Calu3 (cell line): ENCODE results near the gene BET1. TPM values are rescaled to one million over a fixed set of nuclear protein-coding genes. Genes with fewer than 3 reads are reported as not detected.

Experiments
- BruUV-seq: library from RNA; stranded (reverse); fragments of 400-500 nt; replicated peaks from 2 replicates; lab custom pipeline; 2021; lab: Mats Ljungman, UMichigan
- CTCF ChIA-PET: fragments of 300-600 bp; sonication (Branson Sonifier 250); formaldehyde crosslinking; loops from one replicate; lab custom pipeline; 2022; ENCODE audit warnings: antibody characterized with exemption; lab: Charles Lee
- DNase-seq: peaks from one replicate; pipeline ENCODE4 v3.0.0; 2022
- H3K27ac Mint-ChIP-seq: one replicate; pipeline ENCODE4 v1.8.0; 2022; ENCODE audit warnings: mixed read lengths; ENCODE audit not compliant: unreplicated experiment
- H3K27me3 Mint-ChIP-seq: one replicate; pipeline ENCODE4 v1.8.0; 2022; ENCODE audit warnings: mixed read lengths; ENCODE audit not compliant: unreplicated experiment
- H3K36me3 Mint-ChIP-seq: one replicate; pipeline ENCODE4 v1.8.0; 2022; ENCODE audit warnings: mild to moderate bottlenecking, moderate library complexity, mixed read lengths; ENCODE audit not compliant: insufficient read depth, unreplicated experiment
- H3K4me1 Mint-ChIP-seq: one replicate; pipeline ENCODE4 v1.8.0; 2022; ENCODE audit warnings: mild to moderate bottlenecking, low read depth, mixed read lengths; ENCODE audit not compliant: unreplicated experiment
- H3K4me3 Mint-ChIP-seq: one replicate; pipeline ENCODE4 v1.8.0; 2022; ENCODE audit warnings: mild to moderate bottlenecking, low read depth, moderate library complexity, mixed read lengths; ENCODE audit not compliant: unreplicated experiment
- H3K9me3 Mint-ChIP-seq: one replicate; pipeline ENCODE4 v1.8.0; 2022; ENCODE audit warnings: low read depth, mixed read lengths; ENCODE audit not compliant: unreplicated experiment
- CTCF ChIP-seq: fragments of 200-600 bp; IDR thresholded peaks from one replicate; pipeline ENCODE4 v1.8.0; 2022; ENCODE audit warnings: antibody characterized with exemption; ENCODE audit not compliant: unreplicated experiment
- intact Hi-C: fragments of 100-400 bp; cut with micrococcal nuclease; formaldehyde crosslinking; loops from one replicate; pipeline ENCODE4 v1.10.0; 2022; ENCODE audit not compliant: unreplicated experiment
- total RNA-seq: library from RNA; stranded (reverse); gene quantifications from 2 replicates; pipeline ENCODE4 v1.2.3, GENCODE V29; 2022

BET1 gene
- total RNA-seq, 1 experiment from 2014 or later, result 18.7 TPM

- intact Hi-C loops, result loop anchor here (5.0 kb wide), 1 partner anchor 80 kb away; no protein-coding TSS in a partner anchor
- H3K36me3 Mint-ChIP-seq, result peaks cover 5% of the 10 kb centered on the region
- no peak for DNase-seq
- H3K9me3 Mint-ChIP-seq, result no peaks in the 10 kb centered on the region
- CTCF ChIA-PET, result no interaction called here
- H3K4me3 Mint-ChIP-seq, result no peak overlapping the region
- no peak for TF ChIP-seq CTCF
- peak overlapping the region; percentile 58 for H3K27ac Mint-ChIP-seq
- no peaks in the 10 kb centered on the region for H3K27me3 Mint-ChIP-seq
- no TSS peak for BruUV-seq
- peaks cover 11% of the 10 kb centered on the region for H3K4me1 Mint-ChIP-seq
These were observed 11.6 kb downstream of the BET1 start for GRCh38 chr7:93992421-93993110.

- CTCF ChIA-PET, result no interaction called here
- Mint-ChIP-seq H3K27ac (no peak overlapping the region), H3K27me3 (no peaks in the 10 kb centered on the region), H3K4me3 (no peak overlapping the region), H3K36me3 (peaks cover 2% of the 10 kb centered on the region), H3K4me1 (peaks cover 5% of the 10 kb centered on the region), H3K9me3 (no peaks in the 10 kb centered on the region)
- no peak for TF ChIP-seq CTCF
- no peak for DNase-seq
- intact Hi-C loops, result no loop called here
- no TSS peak for BruUV-seq
These were observed 16.9 kb downstream of the BET1 start for GRCh38 chr7:93987297-93987696.

GRCh38 chr7:93985101-93985500, 19.1 kb downstream of the BET1 start:
- no peak for TF ChIP-seq CTCF
- CTCF ChIA-PET, result interaction anchor here (0.6 kb wide), 1 partner anchor 969 kb away, joined by 4 read pairs; no protein-coding TSS in a partner anchor
- no peak overlapping the region for H3K27ac Mint-ChIP-seq

GRCh38 chr7:93984024-93984423, 20.1 kb downstream of the BET1 start:
- Mint-ChIP-seq H3K4me1 (no peaks in the 10 kb centered on the region), H3K4me3 (no peak overlapping the region), H3K27me3 (no peaks in the 10 kb centered on the region), H3K9me3 (no peaks in the 10 kb centered on the region), H3K27ac (no peak overlapping the region), H3K36me3 (no peaks in the 10 kb centered on the region)
- intact Hi-C loops, result no loop called here
- TF ChIP-seq CTCF, result no peak
- DNase-seq, result no peak
- no TSS peak for BruUV-seq
- CTCF ChIA-PET, result no interaction called here

More at GRCh38 chr7:93985101-93985500, 19.1 kb downstream of the BET1 start:
- no peaks in the 10 kb centered on the region for H3K9me3 Mint-ChIP-seq
- no peak overlapping the region for H3K4me3 Mint-ChIP-seq
- H3K4me1 Mint-ChIP-seq, result no peaks in the 10 kb centered on the region
- BruUV-seq, result no TSS peak
- no peaks in the 10 kb centered on the region for H3K27me3 Mint-ChIP-seq
- intact Hi-C loops, result no loop called here
- H3K36me3 Mint-ChIP-seq, result no peaks in the 10 kb centered on the region
- DNase-seq, result no peak
